ENCODE data around the gene CARD8.

CARD8 gene

DNA sequence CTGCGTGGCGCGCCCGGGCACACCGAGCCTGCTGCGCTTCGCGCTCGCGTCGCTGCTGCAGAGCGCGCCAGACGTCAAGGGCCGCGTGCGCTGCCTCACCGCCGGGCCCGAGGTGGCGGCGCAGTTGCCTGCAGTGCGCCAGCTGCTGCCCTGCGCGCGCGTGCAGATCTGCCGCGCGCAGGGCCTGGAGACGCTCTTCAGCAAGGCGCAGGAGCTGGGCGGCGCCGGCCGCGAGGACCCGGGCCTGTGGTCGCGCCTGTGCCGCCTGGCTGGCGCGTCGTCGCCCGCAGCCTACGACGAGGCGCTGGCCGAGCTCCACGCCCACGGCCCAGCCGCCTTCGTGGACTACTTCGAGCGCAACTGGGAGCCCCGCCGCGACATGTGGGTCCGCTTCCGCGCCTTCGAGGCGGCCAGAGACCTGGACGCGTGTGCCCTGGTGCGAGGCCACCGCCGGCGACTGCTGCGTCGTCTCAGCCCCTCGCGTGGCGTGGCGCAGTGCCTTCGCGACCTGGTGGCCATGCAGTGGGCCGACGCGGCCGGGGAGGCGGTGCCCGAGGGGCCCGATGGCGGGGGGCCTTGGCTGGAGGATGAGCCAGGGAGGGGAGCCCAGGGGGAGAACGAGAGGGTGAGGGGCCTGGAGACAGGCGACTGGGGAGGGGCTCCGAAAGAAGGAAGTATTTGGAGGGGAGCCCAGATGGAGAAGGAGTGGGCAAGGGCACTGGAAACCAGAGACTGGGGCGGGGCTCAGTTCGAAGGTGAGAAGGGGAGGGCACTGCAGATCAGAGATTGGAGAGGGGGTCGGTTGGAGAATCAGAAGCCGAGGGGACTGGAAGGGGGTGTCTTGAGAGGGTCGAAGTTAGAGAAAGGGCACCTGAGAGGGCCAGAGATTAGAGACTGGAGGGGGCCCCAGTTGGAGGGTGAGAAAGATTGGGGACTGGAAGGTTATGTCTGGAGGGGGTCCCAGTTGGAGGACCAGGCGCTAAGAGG lies 60.6 kb downstream of the CARD8 start:
- H3K4me3 ChIP-seq (ENCODE audit: control insufficient read depth, low read depth, low read length) = no peak overlapping the region
- DNase-seq (ENCODE audit: low read depth) = no peak
- TF ChIP-seq, protein P1, sequence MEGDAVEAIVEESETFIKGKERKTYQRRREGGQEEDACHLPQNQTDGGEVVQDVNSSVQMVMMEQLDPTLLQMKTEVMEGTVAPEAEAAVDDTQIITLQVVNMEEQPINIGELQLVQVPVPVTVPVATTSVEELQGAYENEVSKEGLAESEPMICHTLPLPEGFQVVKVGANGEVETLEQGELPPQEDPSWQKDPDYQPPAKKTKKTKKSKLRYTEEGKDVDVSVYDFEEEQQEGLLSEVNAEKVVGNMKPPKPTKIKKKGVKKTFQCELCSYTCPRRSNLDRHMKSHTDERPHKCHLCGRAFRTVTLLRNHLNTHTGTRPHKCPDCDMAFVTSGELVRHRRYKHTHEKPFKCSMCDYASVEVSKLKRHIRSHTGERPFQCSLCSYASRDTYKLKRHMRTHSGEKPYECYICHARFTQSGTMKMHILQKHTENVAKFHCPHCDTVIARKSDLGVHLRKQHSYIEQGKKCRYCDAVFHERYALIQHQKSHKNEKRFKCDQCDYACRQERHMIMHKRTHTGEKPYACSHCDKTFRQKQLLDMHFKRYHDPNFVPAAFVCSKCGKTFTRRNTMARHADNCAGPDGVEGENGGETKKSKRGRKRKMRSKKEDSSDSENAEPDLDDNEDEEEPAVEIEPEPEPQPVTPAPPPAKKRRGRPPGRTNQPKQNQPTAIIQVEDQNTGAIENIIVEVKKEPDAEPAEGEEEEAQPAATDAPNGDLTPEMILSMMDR (conservative IDR thresholded peaks at IDR 0.05; ENCODE audit: control insufficient read depth, insufficient read depth, low read depth, low read length) = no peak

DNA sequence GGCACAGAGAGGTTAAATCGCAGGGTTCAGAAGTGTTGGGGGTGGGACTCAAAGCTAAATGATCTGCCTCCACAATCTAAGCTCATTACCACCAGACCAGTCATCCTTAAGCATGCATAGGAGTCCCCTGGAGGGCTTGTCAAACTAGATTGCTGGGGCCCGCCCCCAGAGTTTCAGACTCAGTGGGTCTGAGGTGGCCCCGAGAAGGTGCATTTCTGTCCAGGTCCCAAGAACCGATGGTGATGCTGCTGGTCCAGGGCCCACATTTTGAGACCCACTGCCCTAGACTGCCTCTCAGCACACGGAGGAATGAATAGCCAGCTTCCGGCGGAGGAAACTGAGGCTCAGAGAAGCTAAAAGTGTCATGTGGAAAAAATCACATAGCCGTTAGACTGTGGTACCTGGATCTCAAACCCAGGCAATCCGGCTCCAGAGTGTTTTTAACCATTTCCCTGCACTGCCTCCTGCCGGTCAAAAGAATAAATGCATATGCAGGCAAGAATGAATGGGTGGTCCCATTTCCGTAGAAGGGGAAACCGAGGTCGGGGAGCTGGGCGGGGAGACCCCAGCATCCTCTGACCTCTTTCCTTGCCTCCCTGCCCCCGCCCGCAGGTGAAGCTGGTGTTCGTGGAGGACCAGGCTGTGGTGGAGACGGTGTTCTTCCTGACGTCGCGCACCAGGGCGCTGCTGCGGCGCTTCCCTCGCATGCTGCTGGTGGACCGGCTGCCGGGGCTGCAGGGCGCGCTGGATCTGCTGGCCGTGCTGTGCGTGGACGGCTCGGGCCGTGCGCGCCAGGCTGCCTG lies 61.5 kb downstream of the CARD8 start:
- no peak for DNase-seq (ENCODE audit: low read depth)
- no peak overlapping the region for H3K4me3 ChIP-seq (ENCODE audit: control insufficient read depth, low read depth, low read length)

DNA sequence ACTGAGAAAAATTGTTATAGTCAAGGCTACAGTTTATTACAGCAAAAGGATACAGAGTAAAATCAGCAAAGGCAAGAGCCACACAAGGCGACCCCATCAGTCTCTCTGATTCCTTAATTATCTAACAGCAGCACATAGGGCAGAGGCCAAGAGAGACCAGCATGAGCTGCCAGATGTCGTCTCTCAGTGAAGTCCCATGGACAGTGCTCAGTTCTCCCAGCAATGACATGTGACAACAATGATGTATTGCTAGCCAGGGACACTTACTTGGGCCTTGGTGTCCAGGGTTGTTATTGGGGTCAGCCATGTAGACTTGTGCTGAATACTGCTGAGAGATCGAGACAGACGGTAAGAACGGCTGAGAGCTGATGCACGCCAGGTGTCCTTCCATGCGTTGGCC lies 63.0 kb downstream of the CARD8 start:
- TF ChIP-seq, protein P1 (conservative IDR thresholded peaks at IDR 0.05; ENCODE audit: control insufficient read depth, insufficient read depth, low read depth, low read length) = no peak
- H3K4me3 ChIP-seq (ENCODE audit: control insufficient read depth, low read depth, low read length) = no peak overlapping the region
- no peak for DNase-seq (ENCODE audit: low read depth)

More for the DNA sequence above, 61.5 kb downstream of the CARD8 start:
- TF ChIP-seq, protein P1 (conservative IDR thresholded peaks at IDR 0.05; ENCODE audit: control insufficient read depth, insufficient read depth, low read depth, low read length) = peak; percentile 58

DNA sequence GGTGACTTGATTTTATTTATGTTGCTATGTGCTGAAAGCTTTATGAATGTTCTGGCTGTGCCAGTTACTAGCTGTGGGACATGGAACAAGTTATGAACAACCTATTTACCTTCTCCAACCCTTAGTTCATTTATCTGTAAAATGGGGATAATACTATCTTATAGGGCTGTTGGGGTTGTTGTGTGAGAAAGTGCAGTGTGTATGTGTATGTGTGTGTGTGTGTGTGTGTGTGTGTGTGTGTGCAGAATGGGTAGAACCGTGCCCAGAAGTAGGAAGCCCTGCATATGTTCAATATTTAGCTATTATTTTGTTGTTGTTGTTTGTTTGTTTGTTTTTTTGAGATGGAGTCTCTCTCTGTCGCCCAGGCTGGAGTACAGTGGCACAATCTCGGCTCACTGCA lies 64.8 kb downstream of the CARD8 start:
- TF ChIP-seq, protein P1 (conservative IDR thresholded peaks at IDR 0.05; ENCODE audit: control insufficient read depth, insufficient read depth, low read depth, low read length) = no peak
- no peak for DNase-seq (ENCODE audit: low read depth)

DNA sequence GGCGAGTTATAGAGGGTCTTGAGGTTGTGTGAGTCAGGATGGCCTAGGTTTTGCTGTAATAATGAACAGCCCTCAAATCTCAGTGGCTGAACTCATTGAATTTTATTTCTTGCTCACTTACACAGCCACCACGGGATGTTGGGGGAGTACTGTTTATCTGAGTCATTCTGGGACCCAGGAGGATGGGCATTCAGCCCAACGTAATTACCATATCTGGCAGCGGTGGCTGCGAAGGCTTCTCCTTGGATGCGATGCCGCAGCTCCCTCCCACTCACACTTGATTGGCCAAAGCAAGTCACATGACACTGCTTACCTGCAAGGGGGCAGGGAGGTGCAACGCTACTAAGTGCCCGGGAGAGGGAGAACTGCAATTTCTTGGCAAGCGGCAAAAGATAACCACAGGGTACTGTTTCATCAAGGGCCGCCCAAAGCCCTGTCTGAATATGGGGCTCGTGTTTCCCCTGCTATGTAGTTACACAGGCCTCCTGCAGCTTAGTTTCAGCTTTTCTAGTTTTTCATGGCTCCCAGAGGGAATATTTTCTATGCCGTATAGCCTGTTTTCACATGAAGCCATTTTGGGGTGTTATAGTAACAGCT lies 65.3 kb downstream of the CARD8 start:
- DNase-seq (ENCODE audit: low read depth) = peak; percentile 82

More for the DNA sequence above, 64.8 kb downstream of the CARD8 start:
- H3K4me3 ChIP-seq (ENCODE audit: control insufficient read depth, low read depth, low read length) = no peak overlapping the region

DNA sequence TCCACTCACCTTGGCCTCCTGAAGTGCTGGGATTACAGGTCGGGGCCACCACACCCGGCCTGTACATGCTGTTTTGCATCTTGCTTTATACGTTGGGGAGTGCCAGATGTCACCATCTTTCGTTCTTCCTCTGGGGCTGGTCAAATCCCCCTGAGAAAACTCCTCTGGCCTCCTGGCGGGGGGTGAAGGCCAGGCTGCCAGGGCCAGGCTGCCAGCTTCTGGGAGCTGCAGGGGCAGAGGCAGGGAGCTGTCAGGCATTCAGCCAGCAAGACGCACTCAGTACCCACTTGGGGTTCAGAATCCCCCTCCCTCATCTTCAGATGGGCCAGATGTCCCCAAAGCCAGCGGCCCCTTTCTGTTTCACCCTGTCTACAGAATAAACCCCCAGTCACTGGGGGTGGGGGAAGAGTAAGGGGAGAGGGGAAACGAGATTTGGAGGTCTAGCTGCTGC lies 69.1 kb downstream of the CARD8 start:
- no peak overlapping the region for H3K4me3 ChIP-seq (ENCODE audit: control insufficient read depth, low read depth, low read length)
- TF ChIP-seq, protein P1 (conservative IDR thresholded peaks at IDR 0.05; ENCODE audit: control insufficient read depth, insufficient read depth, low read depth, low read length) = no peak
- DNase-seq (ENCODE audit: low read depth) = no peak

More for the DNA sequence above, 65.3 kb downstream of the CARD8 start:
- no peak overlapping the region for H3K4me3 ChIP-seq (ENCODE audit: control insufficient read depth, low read depth, low read length)
- TF ChIP-seq, protein P1 (conservative IDR thresholded peaks at IDR 0.05; ENCODE audit: control insufficient read depth, insufficient read depth, low read depth, low read length) = no peak
